ENCODE measurements around the gene BHLHE40.

Gene BHLHE40

GRCh38 chr3:4976109-4976508, 3.1 kb upstream of the BHLHE40 start:
- Histone ChIP-seq H3K27ac (ENCODE audit: low read depth in 2 of 2, low read length in 2 of 2) (peak overlapping the region; percentile 100), H3K9me3 (ENCODE audit: control insufficient read depth in 2 of 2, low read length in 2 of 2) (no peaks in the 10 kb centered on the region), H3K36me3 (ENCODE audit: control insufficient read depth in 2 of 2, insufficient read depth in 2 of 2, low read length in 2 of 2) (no peaks in the 10 kb centered on the region), H3K9ac (ENCODE audit: low read depth in 1 of 2, low read length in 2 of 2) (no peak overlapping the region), H3K27me3 (ENCODE audit: control insufficient read depth in 2 of 2, insufficient read depth in 2 of 2, low read length in 2 of 2) (no peaks in the 10 kb centered on the region), H3K4me3 (ENCODE audit: low read length in 2 of 2) (no peak overlapping the region), H3K4me1 (ENCODE audit: control insufficient read depth in 2 of 2, insufficient read depth in 2 of 2, low read length in 2 of 2) (peaks cover 13 to 21% of the 10 kb centered on the region in 2 donors)

- no peaks in the 10 kb centered on the region for H3K36me3 ChIP-seq (ENCODE audit: control insufficient read depth in 2 of 2, insufficient read depth in 2 of 2, low read length in 2 of 2)
- peak overlapping the region; percentile 74 to 87 for H3K4me3 ChIP-seq (ENCODE audit: low read length in 2 of 2)
- peaks cover 19 to 32% of the 10 kb centered on the region in 2 donors for H3K4me1 ChIP-seq (ENCODE audit: control insufficient read depth in 2 of 2, insufficient read depth in 2 of 2, low read length in 2 of 2)
- peak overlapping the region; percentile 82 to 98 for H3K9ac ChIP-seq (ENCODE audit: low read depth in 1 of 2, low read length in 2 of 2)
- H3K9me3 ChIP-seq (ENCODE audit: control insufficient read depth in 2 of 2, low read length in 2 of 2): no peaks in the 10 kb centered on the region
- H3K27ac ChIP-seq (ENCODE audit: low read depth in 2 of 2, low read length in 2 of 2): peak overlapping the region; percentile 100
- H3K27me3 ChIP-seq (ENCODE audit: control insufficient read depth in 2 of 2, insufficient read depth in 2 of 2, low read length in 2 of 2): no peaks in the 10 kb centered on the region
Measured at GRCh38 chr3:4977001-4977852, 2.0 kb upstream of the BHLHE40 start.

- Histone ChIP-seq H3K9me3 (ENCODE audit: control insufficient read depth in 2 of 2, low read length in 2 of 2) (no peaks in the 10 kb centered on the region), H3K36me3 (ENCODE audit: control insufficient read depth in 2 of 2, insufficient read depth in 2 of 2, low read length in 2 of 2) (peaks cover 3 to 4% of the 10 kb centered on the region in 2 donors), H3K27me3 (ENCODE audit: control insufficient read depth in 2 of 2, insufficient read depth in 2 of 2, low read length in 2 of 2) (no peaks in the 10 kb centered on the region), H3K9ac (ENCODE audit: low read depth in 1 of 2, low read length in 2 of 2) (peak overlapping the region; percentile 82 to 98), H3K4me3 (ENCODE audit: low read length in 2 of 2) (peak overlapping the region; percentile 74 to 87), H3K4me1 (ENCODE audit: control insufficient read depth in 2 of 2, insufficient read depth in 2 of 2, low read length in 2 of 2) (peaks cover 19 to 36% of the 10 kb centered on the region in 2 donors), H3K27ac (ENCODE audit: low read depth in 2 of 2, low read length in 2 of 2) (peak overlapping the region; percentile 100)
Measured at GRCh38 chr3:4977853-4978203, 1.4 kb upstream of the BHLHE40 start.

- Histone ChIP-seq H3K27me3 (ENCODE audit: control insufficient read depth in 2 of 2, insufficient read depth in 2 of 2, low read length in 2 of 2) (no peaks in the 10 kb centered on the region), H3K27ac (ENCODE audit: low read depth in 2 of 2, low read length in 2 of 2) (peak overlapping the region; percentile 100), H3K4me3 (ENCODE audit: low read length in 2 of 2) (peak overlapping the region; percentile 74 to 87), H3K9me3 (ENCODE audit: control insufficient read depth in 2 of 2, low read length in 2 of 2) (no peaks in the 10 kb centered on the region), H3K9ac (ENCODE audit: low read depth in 1 of 2, low read length in 2 of 2) (peak overlapping the region; percentile 82 to 98), H3K4me1 (ENCODE audit: control insufficient read depth in 2 of 2, insufficient read depth in 2 of 2, low read length in 2 of 2) (peaks cover 24 to 41% of the 10 kb centered on the region in 2 donors), H3K36me3 (ENCODE audit: control insufficient read depth in 2 of 2, insufficient read depth in 2 of 2, low read length in 2 of 2) (peaks cover 8 to 9% of the 10 kb centered on the region in 2 donors)
Measured at GRCh38 chr3:4978204-4978965, 852 bp upstream of the BHLHE40 start.

GRCh38 chr3:4978966-4979427, 240 bp upstream of the BHLHE40 start:
- Histone ChIP-seq H3K9me3 (ENCODE audit: control insufficient read depth in 2 of 2, low read length in 2 of 2) (no peaks in the 10 kb centered on the region), H3K27me3 (ENCODE audit: control insufficient read depth in 2 of 2, insufficient read depth in 2 of 2, low read length in 2 of 2) (no peaks in the 10 kb centered on the region), H3K4me1 (ENCODE audit: control insufficient read depth in 2 of 2, insufficient read depth in 2 of 2, low read length in 2 of 2) (peaks cover 29 to 47% of the 10 kb centered on the region in 2 donors), H3K27ac (ENCODE audit: low read depth in 2 of 2, low read length in 2 of 2) (peak overlapping the region; percentile 100), H3K36me3 (ENCODE audit: control insufficient read depth in 2 of 2, insufficient read depth in 2 of 2, low read length in 2 of 2) (peaks cover 12 to 14% of the 10 kb centered on the region in 2 donors), H3K4me3 (ENCODE audit: low read length in 2 of 2) (peak overlapping the region; percentile 74 to 99), H3K9ac (ENCODE audit: low read depth in 1 of 2, low read length in 2 of 2) (peak overlapping the region; percentile 82 to 100)

GRCh38 chr3:4980229-4981203, 1.3 kb downstream of the BHLHE40 start:
- Histone ChIP-seq H3K9me3 (ENCODE audit: control insufficient read depth in 2 of 2, low read length in 2 of 2) (no peaks in the 10 kb centered on the region), H3K4me3 (ENCODE audit: low read length in 2 of 2) (peak overlapping the region; percentile 98 to 99), H3K27me3 (ENCODE audit: control insufficient read depth in 2 of 2, insufficient read depth in 2 of 2, low read length in 2 of 2) (no peaks in the 10 kb centered on the region), H3K4me1 (ENCODE audit: control insufficient read depth in 2 of 2, insufficient read depth in 2 of 2, low read length in 2 of 2) (peaks cover 39 to 58% of the 10 kb centered on the region in 2 donors), H3K27ac (ENCODE audit: low read depth in 2 of 2, low read length in 2 of 2) (peak overlapping the region; percentile 100), H3K9ac (ENCODE audit: low read depth in 1 of 2, low read length in 2 of 2) (peak overlapping the region; percentile 98 to 100), H3K36me3 (ENCODE audit: control insufficient read depth in 2 of 2, insufficient read depth in 2 of 2, low read length in 2 of 2) (peaks cover 12 to 16% of the 10 kb centered on the region in 2 donors)

- Histone ChIP-seq H3K9ac (ENCODE audit: low read depth in 1 of 2, low read length in 2 of 2) (peak overlapping the region; percentile 82 to 100), H3K9me3 (ENCODE audit: control insufficient read depth in 2 of 2, low read length in 2 of 2) (no peaks in the 10 kb centered on the region), H3K36me3 (ENCODE audit: control insufficient read depth in 2 of 2, insufficient read depth in 2 of 2, low read length in 2 of 2) (peaks cover 12 to 16% of the 10 kb centered on the region in 2 donors), H3K27me3 (ENCODE audit: control insufficient read depth in 2 of 2, insufficient read depth in 2 of 2, low read length in 2 of 2) (no peaks in the 10 kb centered on the region), H3K4me1 (ENCODE audit: control insufficient read depth in 2 of 2, insufficient read depth in 2 of 2, low read length in 2 of 2) (peaks cover 44 to 65% of the 10 kb centered on the region in 2 donors), H3K27ac (ENCODE audit: low read depth in 2 of 2, low read length in 2 of 2) (peak overlapping the region; percentile 84 to 100), H3K4me3 (ENCODE audit: low read length in 2 of 2) (peak overlapping the region; percentile 98 to 99)
Measured at GRCh38 chr3:4981294-4981664, 2.0 kb downstream of the BHLHE40 start.

- H3K36me3 ChIP-seq (ENCODE audit: control insufficient read depth in 2 of 2, insufficient read depth in 2 of 2, low read length in 2 of 2): peaks cover 12 to 16% of the 10 kb centered on the region in 2 donors
- H3K9ac ChIP-seq (ENCODE audit: low read depth in 1 of 2, low read length in 2 of 2): peak overlapping the region; percentile 82 to 100
- H3K27me3 ChIP-seq (ENCODE audit: control insufficient read depth in 2 of 2, insufficient read depth in 2 of 2, low read length in 2 of 2): no peaks in the 10 kb centered on the region
- peak overlapping the region; percentile 98 to 99 for H3K4me3 ChIP-seq (ENCODE audit: low read length in 2 of 2)
- peaks cover 42 to 65% of the 10 kb centered on the region in 2 donors for H3K4me1 ChIP-seq (ENCODE audit: control insufficient read depth in 2 of 2, insufficient read depth in 2 of 2, low read length in 2 of 2)
- no peaks in the 10 kb centered on the region for H3K9me3 ChIP-seq (ENCODE audit: control insufficient read depth in 2 of 2, low read length in 2 of 2)
- peak overlapping the region; percentile 84 to 100 for H3K27ac ChIP-seq (ENCODE audit: low read depth in 2 of 2, low read length in 2 of 2)
Measured at GRCh38 chr3:4981665-4982494, 2.6 kb downstream of the BHLHE40 start.

Data from mucosa of rectum (tissue), 2 donors.